CD14-positive monocyte (primary cell): ENCODE results near the gene WASHC4. TPM values are rescaled to one million over a fixed set of nuclear protein-coding genes. Genes with fewer than 3 reads are reported as not detected.

ENCODE experiments used
- DNase-seq, 3 donors: peaks; one replicate each; pipeline ENCODE4 v3.0.0-alpha.2; 2011 to 2022
- H2AFZ ChIP-seq: 2 replicates; pipeline ENCODE4 v1.6.0; 2012; ENCODE audit warnings: mild to moderate bottlenecking, low read depth, low read length, inconsistent platforms; ENCODE audit not compliant: insufficient read depth, poor library complexity, severe bottlenecking
- H3K27ac ChIP-seq, 2 donors: 1 replicate in 1 of 2; 2 replicates in 1 of 2; pipeline ENCODE4 v1.5.1; 2012 to 2013; ENCODE audit warnings: low read length in 2 of 2, control low read depth in 1 of 2, inconsistent platforms in 1 of 2, low read depth in 1 of 2, mild to moderate bottlenecking in 1 of 2
- H3K27me3 ChIP-seq, 2 donors: one replicate each; pipeline versions ENCODE4 v1.6.0 to v1.6.1; 2011 to 2013; ENCODE audit warnings: low read length in 2 of 2; ENCODE audit not compliant: control insufficient read depth in 2 of 2, insufficient read depth in 2 of 2
- H3K36me3 ChIP-seq, 2 donors: replicated peaks in 1 of 2; 1 replicate in 1 of 2; 2 replicates in 1 of 2; pipeline versions ENCODE4 v1.5.1 to v1.6.1; 2012 to 2013; ENCODE audit warnings: low read length in 2 of 2, control low read depth in 1 of 2, inconsistent platforms in 1 of 2, mild to moderate bottlenecking in 1 of 2; ENCODE audit not compliant: insufficient read depth in 2 of 2, control insufficient read depth in 1 of 2
- H3K4me1 ChIP-seq, 2 donors: 1 replicate in 1 of 2; 2 replicates in 1 of 2; pipeline versions ENCODE4 v1.5.1 to v1.6.1; 2012 to 2013; ENCODE audit warnings: low read length in 2 of 2, control low read depth in 1 of 2, inconsistent platforms in 1 of 2, mild to moderate bottlenecking in 1 of 2, moderate library complexity in 1 of 2; ENCODE audit not compliant: insufficient read depth in 2 of 2, control insufficient read depth in 1 of 2
- H3K4me2 ChIP-seq: replicated peaks from 2 replicates; pipeline ENCODE3; 2012; ENCODE audit warnings: low read length, moderate library complexity, mild to moderate bottlenecking; ENCODE audit not compliant: poor library complexity, severe bottlenecking; ENCODE audit errors: extremely low read depth
- H3K4me3 ChIP-seq, 3 experiments: fragments of 200-600 bp in 1 of 3; sonication (generic) in 1 of 3; replicated peaks in 1 of 3; 1 replicate in 2 of 3; 2 replicates in 1 of 3; pipeline ENCODE4 v1.5.1; 2011 to 2013; ENCODE audit warnings: low read length in 3 of 3, mild to moderate bottlenecking in 3 of 3, control low read depth in 2 of 3, low read depth in 2 of 3, inconsistent platforms in 1 of 3, moderate library complexity in 1 of 3
- H3K79me2 ChIP-seq: 2 replicates; pipeline ENCODE4 v1.6.0; 2012; ENCODE audit warnings: mild to moderate bottlenecking, control low read depth, inconsistent platforms, low read length, moderate library complexity; ENCODE audit not compliant: insufficient read depth
- H3K9ac ChIP-seq: 2 replicates; pipeline ENCODE4 v1.6.0; 2017; ENCODE audit warnings: low read length, mild to moderate bottlenecking; ENCODE audit not compliant: insufficient read depth, poor library complexity, severe bottlenecking
- H3K9me3 ChIP-seq, 2 donors: replicated peaks in 1 of 2; 1 replicate in 1 of 2; 2 replicates in 1 of 2; pipeline versions ENCODE4 v1.5.1 to v1.6.1; 2012 to 2013; ENCODE audit warnings: low read length in 2 of 2, control low read depth in 1 of 2; ENCODE audit not compliant: control insufficient read depth in 1 of 2, insufficient read depth in 1 of 2
- H4K20me1 ChIP-seq: 2 replicates; pipeline ENCODE4 v1.6.0; 2012; ENCODE audit warnings: mild to moderate bottlenecking, low read length, control low read depth, moderate library complexity; ENCODE audit not compliant: insufficient read depth
- H3K27ac Mint-ChIP-seq, 7 donors: one replicate each; pipeline ENCODE4 v1.8.0; 2020; ENCODE audit warnings: mild to moderate bottlenecking in 7 of 7, mixed read lengths in 7 of 7, moderate library complexity in 6 of 7, inconsistent platforms in 2 of 7
- H3K27me3 Mint-ChIP-seq, 3 donors: one replicate each; pipeline ENCODE4 v1.8.0; 2021 to 2022; ENCODE audit warnings: low read depth in 3 of 3, mild to moderate bottlenecking in 3 of 3, mixed read lengths in 3 of 3, moderate library complexity in 3 of 3, inconsistent platforms in 1 of 3
- H3K36me3 Mint-ChIP-seq, 2 donors: one replicate each; pipeline ENCODE4 v1.8.0; 2020; ENCODE audit warnings: mixed read lengths in 2 of 2, inconsistent platforms in 1 of 2, mild to moderate bottlenecking in 1 of 2
- H3K4me1 Mint-ChIP-seq: one replicate; pipeline ENCODE4 v1.8.0; 2020; ENCODE audit warnings: mild to moderate bottlenecking, mixed read lengths
- H3K4me3 Mint-ChIP-seq, 2 donors: one replicate each; pipeline ENCODE4 v1.8.0; 2020; ENCODE audit warnings: mild to moderate bottlenecking in 2 of 2, mixed read lengths in 2 of 2, moderate library complexity in 1 of 2
- H3K9me3 Mint-ChIP-seq, 7 donors: one replicate each; pipeline ENCODE4 v1.8.0; 2020 to 2022; ENCODE audit warnings: mixed read lengths in 7 of 7, mild to moderate bottlenecking in 6 of 7, moderate library complexity in 6 of 7, inconsistent platforms in 2 of 7
- WGBS: methylation state at CpG from one replicate; pipeline ENCODE4 v1.1.5; 2013; ENCODE audit warnings: missing lambda C conversion rate; ENCODE audit not compliant: insufficient coverage; 5-methylcytosine and 5-hydroxymethylcytosine counted together
- intact Hi-C, 2 donors: fragments of 100-400 bp; cut with micrococcal nuclease; formaldehyde crosslinking; loops; one replicate each; pipeline versions ENCODE4 v1.15.0 to v1.15.1; 2023
- polyA plus RNA-seq, 3 donors: library from polyadenylated mRNA; depleted of rRNA in 1 of 3; unstranded in 2 of 3; stranded (reverse) in 1 of 3; fragments of 300-500 nt in 2 of 3; fragments of >200 nt in 1 of 3; fragmentation: Illumina TruSeq in 2 of 3; gene quantifications; 1 replicate in 2 of 3; 2 replicates in 1 of 3; pipeline ENCODE4 v1.2.3, GENCODE V29; 2012 to 2021
- TF ChIP-seq, protein P1 (sequence below): fragments of 200-600 bp; IDR thresholded peaks from one replicate; pipeline ENCODE4 v1.8.0; 2022; ENCODE audit warnings: antibody characterized with exemption, mild to moderate bottlenecking

Gene WASHC4
- polyA plus RNA-seq, 3 donors = 62.6 to 95.3 (median 69.0) TPM

DNA sequence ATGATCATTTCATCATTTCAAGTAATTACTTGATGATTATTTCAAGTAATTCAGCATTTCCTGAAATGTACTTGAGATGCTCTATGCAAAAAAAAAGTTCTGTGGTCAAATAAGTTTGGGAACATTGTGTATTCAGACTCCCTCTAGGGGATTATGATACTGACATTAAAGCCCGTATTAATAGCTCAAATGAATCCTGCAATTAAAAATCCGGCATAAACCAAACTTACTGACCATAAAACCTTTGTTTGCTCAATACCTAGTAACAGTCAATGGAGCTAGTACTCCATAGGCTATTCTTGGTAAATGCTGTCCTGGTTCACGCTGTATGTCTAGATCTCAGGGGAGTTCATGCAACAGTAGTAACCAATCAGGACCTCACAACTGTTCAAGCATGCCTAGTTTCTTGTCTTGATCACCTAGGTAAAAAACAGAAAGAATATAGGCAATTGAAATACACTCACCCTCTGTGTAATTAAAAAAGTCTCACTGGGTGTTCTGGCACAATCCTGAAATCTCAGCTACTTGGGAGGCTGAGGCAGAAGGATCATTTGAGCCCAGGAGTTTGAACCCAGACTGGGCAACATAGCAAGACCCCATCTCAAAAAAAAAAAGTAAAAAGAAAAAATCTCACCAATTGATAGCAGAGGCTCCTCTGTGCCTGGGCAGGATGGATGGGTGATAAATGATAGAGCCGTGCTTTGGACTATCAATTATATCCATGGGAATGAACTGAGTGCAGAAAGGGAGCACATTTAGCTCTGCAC is 37.4 kb upstream of the WASHC4 start:
- Mint-ChIP-seq H3K4me3 (no peak overlapping the region), H3K27ac (no peak overlapping the region), H3K36me3 (peaks cover 0 to 3% of the 10 kb centered on the region in 2 donors), H3K9me3 (no peaks in the 10 kb centered on the region), H3K27me3 (peaks cover 0 to 2% (median 0%) of the 10 kb centered on the region in 3 donors), H3K4me1 (no peaks in the 10 kb centered on the region)
- TF ChIP-seq, protein P1, sequence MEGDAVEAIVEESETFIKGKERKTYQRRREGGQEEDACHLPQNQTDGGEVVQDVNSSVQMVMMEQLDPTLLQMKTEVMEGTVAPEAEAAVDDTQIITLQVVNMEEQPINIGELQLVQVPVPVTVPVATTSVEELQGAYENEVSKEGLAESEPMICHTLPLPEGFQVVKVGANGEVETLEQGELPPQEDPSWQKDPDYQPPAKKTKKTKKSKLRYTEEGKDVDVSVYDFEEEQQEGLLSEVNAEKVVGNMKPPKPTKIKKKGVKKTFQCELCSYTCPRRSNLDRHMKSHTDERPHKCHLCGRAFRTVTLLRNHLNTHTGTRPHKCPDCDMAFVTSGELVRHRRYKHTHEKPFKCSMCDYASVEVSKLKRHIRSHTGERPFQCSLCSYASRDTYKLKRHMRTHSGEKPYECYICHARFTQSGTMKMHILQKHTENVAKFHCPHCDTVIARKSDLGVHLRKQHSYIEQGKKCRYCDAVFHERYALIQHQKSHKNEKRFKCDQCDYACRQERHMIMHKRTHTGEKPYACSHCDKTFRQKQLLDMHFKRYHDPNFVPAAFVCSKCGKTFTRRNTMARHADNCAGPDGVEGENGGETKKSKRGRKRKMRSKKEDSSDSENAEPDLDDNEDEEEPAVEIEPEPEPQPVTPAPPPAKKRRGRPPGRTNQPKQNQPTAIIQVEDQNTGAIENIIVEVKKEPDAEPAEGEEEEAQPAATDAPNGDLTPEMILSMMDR = no peak
- WGBS = 90% methylated on average over 2 of the region's 4 CpGs
- Histone ChIP-seq H3K4me3 (no peak overlapping the region), H3K9ac (no peak overlapping the region), H3K4me1 (no peaks in the 10 kb centered on the region), H3K9me3 (no peaks in the 10 kb centered on the region), H3K27me3 (no peaks in the 10 kb centered on the region), H3K36me3 (no peaks in the 10 kb centered on the region), H3K79me2 (no peaks in the 10 kb centered on the region), H3K4me2 (no peak overlapping the region), H2AFZ (no peak overlapping the region), H3K27ac (no peak overlapping the region), H4K20me1 (no peaks in the 10 kb centered on the region)
- intact Hi-C loops = no loop called here
- no peak for DNase-seq

DNA sequence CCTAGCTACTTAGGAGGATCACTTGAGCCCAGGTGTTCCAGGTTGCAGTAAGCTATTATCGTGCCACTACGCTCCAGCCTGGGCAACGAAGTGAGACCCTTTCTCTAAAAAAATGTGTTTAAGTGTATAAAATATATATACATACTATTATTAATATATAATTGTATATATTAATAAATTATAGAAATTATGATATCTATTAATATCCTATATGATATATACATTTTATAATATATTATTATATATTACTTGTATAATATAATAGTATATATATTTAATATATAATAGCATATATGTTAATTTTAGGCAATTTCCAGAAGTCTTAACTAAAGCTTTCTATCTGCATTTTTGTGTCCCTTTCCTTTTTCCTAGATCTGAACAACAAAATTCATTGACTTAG is 35.5 kb upstream of the WASHC4 start:
- Mint-ChIP-seq H3K27me3 (peaks cover 0 to 2% (median 0%) of the 10 kb centered on the region in 3 donors), H3K4me1 (no peaks in the 10 kb centered on the region), H3K36me3 (peaks cover 0 to 3% of the 10 kb centered on the region in 2 donors), H3K4me3 (no peak overlapping the region), H3K27ac (no peak overlapping the region), H3K9me3 (no peaks in the 10 kb centered on the region)
- no peaks in the 10 kb centered on the region for H3K9me3 ChIP-seq
- no peak overlapping the region for H3K4me3 ChIP-seq
- no peak overlapping the region for H2AFZ ChIP-seq
- H3K27me3 ChIP-seq = no peaks in the 10 kb centered on the region
- no peaks in the 10 kb centered on the region for H3K36me3 ChIP-seq
- no CpG with 5 or more reads among the region's 3 CpGs for WGBS
- intact Hi-C loops = no loop called here
- H3K4me2 ChIP-seq = no peak overlapping the region
- no peaks in the 10 kb centered on the region for H4K20me1 ChIP-seq
- H3K79me2 ChIP-seq = no peaks in the 10 kb centered on the region
- TF ChIP-seq, protein P1 = no peak
- H3K4me1 ChIP-seq = no peaks in the 10 kb centered on the region
- no peak overlapping the region for H3K27ac ChIP-seq
- H3K9ac ChIP-seq = no peak overlapping the region
- DNase-seq = no peak
